ENCODE results near the gene IL3RA.

Gene IL3RA

GRCh38 chrX:1416965-1417760 lies 80.6 kb downstream of the IL3RA start:
- Histone ChIP-seq H3K4me3 (ENCODE audit: low read length) (no peak overlapping the region), H3K36me3 (ENCODE audit: control insufficient read depth, low read length) (peaks cover 65% of the 10 kb centered on the region), H4K20me1 (ENCODE audit: control insufficient read depth, insufficient read depth, low read depth, low read length) (no peaks in the 10 kb centered on the region), H3K9me2 (replicated peaks; ENCODE audit: control insufficient read depth, low read length) (no peaks in the 10 kb centered on the region), H3K9me3 (ENCODE audit: control insufficient read depth, insufficient read depth, low read length) (no peaks in the 10 kb centered on the region), H3K4me1 (ENCODE audit: control insufficient read depth, low read length) (peaks cover 4% of the 10 kb centered on the region; the same call in 1 of the 2 replicates), H3K27ac (ENCODE audit: low read depth, low read length) (no peak overlapping the region), H3K27me3 (ENCODE audit: control insufficient read depth, low read length) (no peaks in the 10 kb centered on the region), H3K79me2 (ENCODE audit: control insufficient read depth, low read length) (no peaks in the 10 kb centered on the region), H3F3A (ENCODE audit: control insufficient read depth, insufficient read depth) (peaks cover 8% of the 10 kb centered on the region), H3K4me2 (ENCODE audit: low read length) (no peak overlapping the region)
- TF ChIP-seq CTCF (IDR thresholded peaks at IDR 0.05; ENCODE audit: low read depth, low read length, poor library complexity, severe bottlenecking) = no peak
- TF ChIP-seq EZH2phosphoT487 (IDR thresholded peaks at IDR 0.05; ENCODE audit: borderline replicate concordance, low read length) = no peak

GRCh38 chrX:1417921-1418771 lies 81.6 kb downstream of the IL3RA start:
- Histone ChIP-seq H3K9me3 (ENCODE audit: control insufficient read depth, insufficient read depth, low read length) (no peaks in the 10 kb centered on the region), H3K36me3 (ENCODE audit: control insufficient read depth, low read length) (peaks cover 63% of the 10 kb centered on the region), H4K20me1 (ENCODE audit: control insufficient read depth, insufficient read depth, low read depth, low read length) (no peaks in the 10 kb centered on the region), H3K4me1 (ENCODE audit: control insufficient read depth, low read length) (peaks cover 4% of the 10 kb centered on the region; the same call in 1 of the 2 replicates), H3K27me3 (ENCODE audit: control insufficient read depth, low read length) (no peaks in the 10 kb centered on the region), H3K79me2 (ENCODE audit: control insufficient read depth, low read length) (no peaks in the 10 kb centered on the region), H3K27ac (ENCODE audit: low read depth, low read length) (no peak overlapping the region), H3F3A (ENCODE audit: control insufficient read depth, insufficient read depth) (peaks cover 8% of the 10 kb centered on the region), H3K4me3 (ENCODE audit: low read length) (no peak overlapping the region), H3K9me2 (replicated peaks; ENCODE audit: control insufficient read depth, low read length) (no peaks in the 10 kb centered on the region), H3K4me2 (ENCODE audit: low read length) (no peak overlapping the region)
- TF ChIP-seq CTCF (IDR thresholded peaks at IDR 0.05; ENCODE audit: low read depth, low read length, poor library complexity, severe bottlenecking) (no peak), EZH2phosphoT487 (IDR thresholded peaks at IDR 0.05; ENCODE audit: borderline replicate concordance, low read length) (no peak)

- Histone ChIP-seq H3K4me3 (ENCODE audit: low read length) (no peak overlapping the region), H4K20me1 (ENCODE audit: control insufficient read depth, insufficient read depth, low read depth, low read length) (no peaks in the 10 kb centered on the region), H3K4me1 (ENCODE audit: control insufficient read depth, low read length) (peaks cover 4% of the 10 kb centered on the region; the same call in 1 of the 2 replicates), H3K9me3 (ENCODE audit: control insufficient read depth, insufficient read depth, low read length) (no peaks in the 10 kb centered on the region), H3K9me2 (replicated peaks; ENCODE audit: control insufficient read depth, low read length) (no peaks in the 10 kb centered on the region), H3K4me2 (ENCODE audit: low read length) (no peak overlapping the region), H3K27ac (ENCODE audit: low read depth, low read length) (no peak overlapping the region), H3K36me3 (ENCODE audit: control insufficient read depth, low read length) (peaks cover 62% of the 10 kb centered on the region), H3K79me2 (ENCODE audit: control insufficient read depth, low read length) (no peaks in the 10 kb centered on the region), H3F3A (ENCODE audit: control insufficient read depth, insufficient read depth) (peaks cover 8% of the 10 kb centered on the region), H3K27me3 (ENCODE audit: control insufficient read depth, low read length) (no peaks in the 10 kb centered on the region)
- TF ChIP-seq EZH2phosphoT487 (IDR thresholded peaks at IDR 0.05; ENCODE audit: borderline replicate concordance, low read length) (no peak), CTCF (IDR thresholded peaks at IDR 0.05; ENCODE audit: low read depth, low read length, poor library complexity, severe bottlenecking) (no peak)
Measured at GRCh38 chrX:1418901-1419544, 82.4 kb downstream of the IL3RA start.
